PC-3 (cell line): ENCODE measurements around the gene ALKBH3. TPM values are rescaled to one million over a fixed set of nuclear protein-coding genes. Genes with fewer than 3 reads are reported as not detected.

ENCODE experiments used
- ATAC-seq: fragments of 200-7000 bp; cut with Tn5 transposase; 2 replicates; pipeline ENCODE4 v1.9.1; 2020; ENCODE audit warnings: mild to moderate bottlenecking, moderate library complexity
- BruUV-seq: library from RNA; stranded (reverse); fragments of 400-500 nt; replicated peaks from 2 replicates; lab custom pipeline; 2021; lab: Mats Ljungman, UMichigan
- CTCF ChIA-PET: fragments of 300-600 bp; sonication (Branson Sonifier 250); formaldehyde crosslinking; loops from one replicate; lab custom pipeline; 2022; ENCODE audit warnings: antibody characterized with exemption; lab: Charles Lee
- POLR2A ChIA-PET: fragments of 300-600 bp; sonication (Branson Sonifier 250); formaldehyde crosslinking; loops from one replicate; lab custom pipeline; 2022; ENCODE audit warnings: antibody characterized with exemption; ENCODE audit not compliant: unreplicated experiment; lab: Charles Lee
- DNase-seq: peaks from one replicate; pipeline ENCODE4 v3.0.0-alpha.2; 2015
- H2AFZ ChIP-seq: fragments of 300-600 bp; sonication (generic); 2 replicates; pipeline ENCODE4 v1.6.0; 2016; ENCODE audit warnings: antibody characterized with exemption, low read length
- H3F3A ChIP-seq: fragments of 300-600 bp; sonication (generic); one replicate; pipeline ENCODE4 v1.6.0; 2017; ENCODE audit warnings: antibody characterized with exemption, low read length, control low read depth, mild to moderate bottlenecking; ENCODE audit not compliant: unreplicated experiment
- H3K27ac ChIP-seq: fragments of 300-600 bp; sonication (generic); 2 replicates; pipeline ENCODE4 v1.5.1; 2016; ENCODE audit warnings: mild to moderate bottlenecking, low read length
- H3K27me3 ChIP-seq: fragments of 300-600 bp; sonication (generic); 2 replicates; pipeline ENCODE4 v1.6.1; 2016; ENCODE audit warnings: low read length, mixed read lengths
- H3K36me3 ChIP-seq: fragments of 300-600 bp; sonication (generic); 2 replicates; pipeline ENCODE4 v1.6.1; 2016; ENCODE audit warnings: low read depth, mixed run types, low read length, mixed read lengths
- H3K4me1 ChIP-seq: fragments of 300-600 bp; sonication (generic); 2 replicates; pipeline ENCODE4 v1.5.1; 2016; ENCODE audit warnings: low read length; ENCODE audit not compliant: insufficient read depth
- H3K4me2 ChIP-seq: fragments of 300-600 bp; sonication (generic); 2 replicates; pipeline ENCODE4 v1.6.0; 2016; ENCODE audit warnings: low read length
- H3K4me3 ChIP-seq: fragments of 300-600 bp; sonication (generic); 2 replicates; pipeline ENCODE4 v1.5.1; 2016; ENCODE audit warnings: mild to moderate bottlenecking, low read length, mixed read lengths
- H3K79me2 ChIP-seq: fragments of 300-600 bp; sonication (generic); 2 replicates; pipeline ENCODE4 v1.6.1; 2017; ENCODE audit warnings: low read length, mixed read lengths
- H3K9ac ChIP-seq: fragments of 300-600 bp; sonication (generic); 2 replicates; pipeline ENCODE4 v1.6.0; 2016; ENCODE audit warnings: mild to moderate bottlenecking, low read length
- H3K9me2 ChIP-seq: fragments of 300-600 bp; sonication (generic); replicated peaks from 2 replicates; pipeline ENCODE4 v1.6.1; 2016; ENCODE audit warnings: mixed run types, low read length, mixed read lengths
- H3K9me3 ChIP-seq: fragments of 300-600 bp; sonication (generic); 2 replicates; pipeline ENCODE4 v1.6.1; 2016; ENCODE audit warnings: low read length, mixed read lengths
- H4K20me1 ChIP-seq: fragments of 300-600 bp; sonication (generic); 2 replicates; pipeline ENCODE4 v1.6.1; 2016; ENCODE audit warnings: low read length, mixed read lengths
- EZH2 ChIP-seq: fragments of 300-600 bp; sonication (generic); IDR thresholded peaks from one replicate; pipeline ENCODE4 v1.6.1; 2017; ENCODE audit warnings: antibody characterized with exemption, mild to moderate bottlenecking, low read length; ENCODE audit not compliant: unreplicated experiment
- EZH2phosphoT487 ChIP-seq: fragments of 300-600 bp; sonication (generic); IDR thresholded peaks from 2 replicates; pipeline ENCODE4 v1.6.1; 2018; ENCODE audit warnings: mild to moderate bottlenecking, antibody characterized with exemption, low read length, borderline replicate concordance
- intact Hi-C: fragments of 100-400 bp; cut with micrococcal nuclease; formaldehyde crosslinking; loops from 2 replicates; pipeline ENCODE4 v1.9.0; 2023
- total RNA-seq: library from RNA; depleted of rRNA; stranded (reverse); fragments of >200 nt; gene quantifications from 2 replicates; pipeline ENCODE4 v1.2.3, GENCODE V29; 2014
- TF ChIP-seq, protein P1 (sequence below): fragments of 300-600 bp; sonication (generic); conservative IDR thresholded peaks from 2 replicates; pipeline ENCODE4 v1.5.1; 2017; ENCODE audit warnings: antibody characterized with exemption, low read depth, mild to moderate bottlenecking, low read length

Gene ALKBH3
- total RNA-seq, 1 experiment from 2014 or later, result 55.5 TPM

DNA sequence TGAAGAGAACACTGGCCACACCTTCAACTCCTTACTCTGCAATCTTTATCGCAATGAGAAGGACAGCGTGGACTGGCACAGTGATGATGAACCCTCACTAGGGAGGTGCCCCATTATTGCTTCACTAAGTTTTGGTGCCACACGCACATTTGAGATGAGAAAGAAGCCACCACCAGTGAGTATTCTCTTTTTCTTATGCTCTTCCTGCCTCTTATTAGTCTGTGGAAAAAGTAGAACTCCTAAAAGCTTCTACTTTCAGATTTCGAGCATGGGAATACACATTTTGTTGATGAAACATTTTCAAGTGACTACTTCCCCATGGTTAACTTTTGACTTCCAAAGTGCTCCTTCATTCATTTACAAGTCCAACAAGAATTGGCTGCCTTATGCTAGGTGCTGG lies 20.9 kb downstream of the ALKBH3 start:
- H3K4me1 ChIP-seq, result no peaks in the 10 kb centered on the region
- TF ChIP-seq EZH2 (no peak), EZH2phosphoT487 (no peak)
- TF ChIP-seq, protein P1, sequence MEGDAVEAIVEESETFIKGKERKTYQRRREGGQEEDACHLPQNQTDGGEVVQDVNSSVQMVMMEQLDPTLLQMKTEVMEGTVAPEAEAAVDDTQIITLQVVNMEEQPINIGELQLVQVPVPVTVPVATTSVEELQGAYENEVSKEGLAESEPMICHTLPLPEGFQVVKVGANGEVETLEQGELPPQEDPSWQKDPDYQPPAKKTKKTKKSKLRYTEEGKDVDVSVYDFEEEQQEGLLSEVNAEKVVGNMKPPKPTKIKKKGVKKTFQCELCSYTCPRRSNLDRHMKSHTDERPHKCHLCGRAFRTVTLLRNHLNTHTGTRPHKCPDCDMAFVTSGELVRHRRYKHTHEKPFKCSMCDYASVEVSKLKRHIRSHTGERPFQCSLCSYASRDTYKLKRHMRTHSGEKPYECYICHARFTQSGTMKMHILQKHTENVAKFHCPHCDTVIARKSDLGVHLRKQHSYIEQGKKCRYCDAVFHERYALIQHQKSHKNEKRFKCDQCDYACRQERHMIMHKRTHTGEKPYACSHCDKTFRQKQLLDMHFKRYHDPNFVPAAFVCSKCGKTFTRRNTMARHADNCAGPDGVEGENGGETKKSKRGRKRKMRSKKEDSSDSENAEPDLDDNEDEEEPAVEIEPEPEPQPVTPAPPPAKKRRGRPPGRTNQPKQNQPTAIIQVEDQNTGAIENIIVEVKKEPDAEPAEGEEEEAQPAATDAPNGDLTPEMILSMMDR, result no peak
- H2AFZ ChIP-seq, result no peak overlapping the region
- H3K4me2 ChIP-seq, result no peak overlapping the region
- no peak overlapping the region for H3K4me3 ChIP-seq
- CTCF ChIA-PET, result no interaction called here
- no peaks in the 10 kb centered on the region for H3K9me2 ChIP-seq
- no peaks in the 10 kb centered on the region for H3K27me3 ChIP-seq
- no peak for ATAC-seq
- no peak for DNase-seq
- POLR2A ChIA-PET, result no interaction called here
- intact Hi-C loops, result no loop called here
- no peak overlapping the region for H3K9ac ChIP-seq
- H3K9me3 ChIP-seq, result no peaks in the 10 kb centered on the region
- H3K79me2 ChIP-seq, result no peaks in the 10 kb centered on the region
- peaks cover 15% of the 10 kb centered on the region for H3K36me3 ChIP-seq
- no peaks in the 10 kb centered on the region for H4K20me1 ChIP-seq
- no peak overlapping the region for H3K27ac ChIP-seq
- BruUV-seq, result no TSS peak
- H3F3A ChIP-seq, result no peaks in the 10 kb centered on the region

DNA sequence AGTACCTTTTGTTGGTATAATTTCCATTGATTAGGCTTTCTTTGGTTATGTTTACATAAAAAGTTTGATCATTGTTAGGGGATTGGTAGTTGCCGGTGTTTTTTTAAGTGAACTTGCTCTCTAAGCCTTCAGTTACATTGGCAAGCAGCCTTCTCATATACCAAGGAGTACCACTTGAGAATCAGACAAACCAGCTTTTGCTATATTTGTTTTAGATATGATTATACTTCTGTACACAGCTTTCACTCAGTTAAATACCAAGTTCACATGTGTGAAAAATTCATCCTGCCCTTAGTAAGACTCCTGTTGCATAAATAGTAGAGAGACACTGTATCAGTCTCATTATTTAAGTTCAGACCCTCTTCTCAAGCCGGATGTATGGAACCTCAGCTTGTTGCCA lies 22.4 kb downstream of the ALKBH3 start:
- Histone ChIP-seq H3K9ac (no peak overlapping the region), H3K36me3 (peaks cover 9% of the 10 kb centered on the region; the same call in 1 of the 2 replicates), H4K20me1 (no peaks in the 10 kb centered on the region), H3K79me2 (no peaks in the 10 kb centered on the region), H3K4me3 (no peak overlapping the region), H3K4me1 (no peaks in the 10 kb centered on the region), H2AFZ (no peak overlapping the region), H3K27ac (no peak overlapping the region), H3K9me2 (no peaks in the 10 kb centered on the region), H3K4me2 (no peak overlapping the region), H3K9me3 (no peaks in the 10 kb centered on the region), H3K27me3 (no peaks in the 10 kb centered on the region), H3F3A (no peaks in the 10 kb centered on the region)
- ATAC-seq (no peak), DNase-seq (no peak)
- TF ChIP-seq EZH2phosphoT487 (no peak), EZH2 (no peak)
- TF ChIP-seq, protein P1, result no peak
- ChIA-PET POLR2A (no interaction called here), CTCF (no interaction called here)
- intact Hi-C loops, result no loop called here
- no TSS peak for BruUV-seq

DNA sequence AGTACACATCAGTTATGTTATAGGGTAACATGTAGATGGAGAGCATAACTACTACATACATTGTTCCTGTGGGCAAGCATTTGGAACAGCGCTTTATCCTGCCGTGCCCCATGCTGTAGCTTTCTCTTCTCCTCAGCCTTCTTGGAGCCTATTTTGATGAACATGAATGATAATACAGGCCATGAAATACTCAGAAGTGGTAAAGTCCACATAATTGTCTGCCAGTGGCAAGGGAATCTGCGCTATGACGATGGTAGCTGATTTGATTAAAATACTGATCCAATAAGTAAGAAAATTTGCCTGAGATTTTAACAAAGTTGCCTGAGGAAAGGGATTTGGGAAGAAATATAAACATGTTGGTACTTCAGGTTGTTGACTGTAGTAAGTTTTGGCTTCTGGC lies 23.3 kb downstream of the ALKBH3 start:
- no peak for TF ChIP-seq EZH2phosphoT487
- TF ChIP-seq, protein P1, result no peak
- TF ChIP-seq EZH2, result no peak
- Histone ChIP-seq H3K9ac (no peak overlapping the region), H3K27me3 (no peaks in the 10 kb centered on the region), H3K27ac (no peak overlapping the region), H4K20me1 (no peaks in the 10 kb centered on the region), H3K9me2 (no peaks in the 10 kb centered on the region), H3K9me3 (no peaks in the 10 kb centered on the region), H3K79me2 (no peaks in the 10 kb centered on the region), H3K4me1 (no peaks in the 10 kb centered on the region), H3K4me2 (no peak overlapping the region), H3F3A (no peaks in the 10 kb centered on the region), H3K4me3 (no peak overlapping the region), H2AFZ (no peak overlapping the region), H3K36me3 (peaks cover 9% of the 10 kb centered on the region; the same call in 1 of the 2 replicates)
- CTCF ChIA-PET, result interaction anchor here (0.6 kb wide), 1 partner anchor 20 kb away, joined by 3 read pairs; no protein-coding TSS in a partner anchor
- no TSS peak for BruUV-seq
- intact Hi-C loops, result no loop called here
- no peak for ATAC-seq
- no peak for DNase-seq
- POLR2A ChIA-PET, result no interaction called here
